NCI-H526 treated with DMSO at 0.1 percent for 48 hours (cell line): Measurements from ENCODE around the gene GPR119.
A peak's percentile ranks its signal among the peaks of the same experiment; 100 is the strongest.
"Not testable (repeated sequence)": the region's sequence is repeated elsewhere in the genome, so short reads cannot be mapped to it uniquely, and the experiment has no call there.

Experiments
- DNase-seq: peaks from one replicate; lab custom pipeline; 2025; lab: John Stamatoyannopoulos, UW

Gene GPR119

DNA sequence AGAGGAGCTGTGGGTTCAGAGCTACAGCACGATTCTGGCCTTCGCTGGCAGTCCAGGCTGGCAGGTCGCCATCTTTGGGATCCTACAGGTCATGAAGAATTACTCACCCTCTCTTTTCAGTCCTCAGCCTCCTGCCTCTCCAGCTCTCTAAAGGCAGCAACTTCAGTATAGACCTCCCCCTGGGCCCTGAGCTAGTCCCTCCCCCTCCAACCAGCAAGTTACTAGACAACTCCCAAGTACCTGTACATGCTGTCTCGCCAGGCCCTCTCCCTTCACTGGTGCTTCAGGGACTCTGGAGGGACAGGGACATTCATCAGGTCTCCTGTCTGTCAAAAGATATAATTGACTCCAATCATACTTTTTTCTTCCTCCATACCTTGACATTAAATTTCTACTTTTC is at the start of gene GPR119:
TSS of gene GPR119 (minus strand) at position 155 of the 400 bp plus-strand sequence. CDS start 227 bp downstream, outside the sequence.
- DNase-seq: no peak

DNA sequence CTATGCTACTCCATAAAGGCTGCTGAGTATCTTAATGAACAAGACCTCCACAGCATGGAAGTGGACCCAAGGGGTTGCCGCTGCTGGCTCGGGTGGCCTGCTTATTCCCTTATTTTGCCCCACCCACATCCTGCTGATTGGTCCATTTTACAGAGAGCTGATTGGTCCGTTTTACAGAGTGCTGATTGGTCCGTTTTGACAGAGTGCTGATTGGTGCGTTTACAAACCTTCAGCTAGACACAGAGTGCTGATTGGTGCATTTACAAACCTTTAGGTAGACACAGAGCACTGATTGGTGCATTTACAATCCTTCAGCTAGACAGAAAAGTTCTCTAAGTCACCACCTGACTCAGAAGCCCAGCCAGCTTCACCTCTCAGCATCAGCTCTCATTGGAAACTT is 43.8 kb upstream of the GPR119 start:
- not testable (repeated sequence) for DNase-seq

DNA sequence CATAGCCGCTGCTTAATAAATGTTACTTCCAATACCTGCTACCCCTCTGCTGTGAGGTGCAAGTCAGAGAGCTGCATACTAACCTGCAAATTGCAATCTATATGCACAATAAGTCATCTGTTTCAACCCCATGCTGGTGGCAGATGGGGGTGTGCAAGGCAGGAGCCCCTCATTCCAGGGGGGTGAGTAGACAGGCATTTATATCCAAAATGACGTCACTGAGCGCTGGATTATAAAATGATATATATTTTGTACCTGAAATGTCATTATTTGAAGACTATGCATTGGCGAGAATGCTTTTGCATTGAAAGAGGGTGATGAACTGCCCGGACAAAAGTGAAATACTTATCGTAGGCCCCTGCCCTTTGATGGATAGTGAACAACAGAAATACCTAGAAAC is 41.1 kb upstream of the GPR119 start:
- no peak for DNase-seq

DNA sequence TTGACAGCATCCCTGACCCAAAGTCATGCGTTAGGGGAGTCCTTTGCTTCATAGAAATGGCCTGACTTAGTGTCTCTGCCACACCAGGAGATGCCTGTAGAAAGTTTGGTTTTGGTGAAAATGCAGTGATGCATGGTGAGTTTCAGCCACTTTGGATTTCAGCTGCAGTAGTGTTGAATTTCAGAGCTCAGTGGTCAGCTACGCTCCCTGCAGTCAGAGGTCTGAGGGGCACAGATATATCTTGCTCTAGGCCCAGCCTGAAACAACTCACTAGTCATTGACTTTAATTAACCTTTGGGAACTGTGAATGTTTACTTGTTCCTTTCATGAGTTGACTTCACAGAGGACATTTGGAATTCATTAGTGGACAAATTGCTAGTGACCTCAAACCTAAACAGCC is 33.8 kb upstream of the GPR119 start:
- DNase-seq: no peak

DNA sequence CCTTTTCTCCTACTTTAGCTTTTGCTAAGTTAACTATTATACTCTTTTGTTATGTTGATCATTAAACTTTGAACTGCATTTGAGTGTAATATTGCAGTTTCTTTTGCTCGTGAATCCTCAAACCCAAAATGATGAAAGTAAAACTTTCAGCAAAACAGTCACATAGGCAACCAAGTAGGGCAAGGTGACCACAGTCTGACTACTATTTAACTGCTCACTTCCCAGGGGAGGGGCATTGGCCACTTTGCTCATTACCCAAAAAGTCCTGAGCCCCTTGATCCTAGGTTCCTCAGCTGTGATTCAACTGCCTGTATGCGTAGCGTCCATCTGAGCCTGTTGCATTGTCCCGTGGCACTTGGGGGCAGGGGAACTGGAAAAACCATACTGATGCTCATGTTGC is 33.3 kb upstream of the GPR119 start:
- no peak for DNase-seq

DNA sequence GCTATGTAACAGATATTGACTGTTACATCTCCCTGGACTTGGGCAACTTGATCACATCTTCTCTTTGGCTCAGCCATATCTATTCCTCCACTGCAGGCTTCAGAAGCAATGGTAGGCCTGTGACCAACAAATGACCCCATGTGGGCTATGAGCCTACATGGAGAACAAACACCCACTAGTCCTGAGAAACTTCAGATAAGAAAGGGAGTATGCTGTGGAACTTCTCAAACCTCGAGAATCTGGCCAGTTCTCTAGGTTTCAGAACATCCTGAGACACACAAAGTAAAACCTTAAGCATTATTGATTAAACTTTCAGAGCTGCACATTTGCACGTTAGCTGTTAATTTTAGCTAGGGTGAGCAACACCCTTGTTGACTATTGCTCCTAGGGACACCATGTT is 32.6 kb upstream of the GPR119 start:
- no peak for DNase-seq

DNA sequence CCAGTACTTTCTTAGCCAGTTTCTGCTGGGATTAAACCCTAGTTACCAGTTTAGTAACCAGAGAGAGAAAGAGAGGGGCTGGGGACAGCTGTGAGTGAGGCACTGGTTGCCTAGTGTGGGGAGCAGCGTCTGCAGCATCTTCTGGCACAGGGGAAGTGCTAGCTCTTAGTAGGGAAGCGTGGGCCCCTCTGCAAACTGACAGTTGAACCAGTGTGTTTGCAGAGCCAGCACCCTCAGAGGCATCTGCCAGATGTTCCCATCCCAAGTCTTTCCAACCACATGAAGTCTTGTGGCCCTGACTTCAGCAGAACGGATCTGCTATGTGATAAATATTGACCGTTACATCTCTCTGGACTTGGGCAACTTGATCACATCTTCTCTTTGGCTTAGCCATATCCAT is 31.3 kb upstream of the GPR119 start:
- no peak for DNase-seq

DNA sequence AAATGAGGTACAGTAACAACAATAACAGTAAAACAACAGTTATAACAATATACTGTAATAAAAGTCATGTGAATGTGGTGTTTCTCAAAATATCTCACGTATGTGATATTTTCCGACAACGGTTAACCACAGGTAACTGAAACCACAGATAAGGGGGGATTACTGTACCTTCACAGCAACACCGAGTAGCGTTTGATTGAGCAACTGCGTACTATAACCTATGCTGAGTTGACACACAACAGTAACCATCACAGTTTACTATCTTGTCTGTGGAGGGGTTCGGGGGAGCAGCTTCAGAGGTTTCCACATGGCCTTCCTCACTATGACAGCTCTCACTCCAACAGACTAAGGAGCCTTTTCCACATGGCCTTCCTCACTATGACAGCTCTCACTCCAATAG is 29.7 kb upstream of the GPR119 start:
- no peak for DNase-seq

DNA sequence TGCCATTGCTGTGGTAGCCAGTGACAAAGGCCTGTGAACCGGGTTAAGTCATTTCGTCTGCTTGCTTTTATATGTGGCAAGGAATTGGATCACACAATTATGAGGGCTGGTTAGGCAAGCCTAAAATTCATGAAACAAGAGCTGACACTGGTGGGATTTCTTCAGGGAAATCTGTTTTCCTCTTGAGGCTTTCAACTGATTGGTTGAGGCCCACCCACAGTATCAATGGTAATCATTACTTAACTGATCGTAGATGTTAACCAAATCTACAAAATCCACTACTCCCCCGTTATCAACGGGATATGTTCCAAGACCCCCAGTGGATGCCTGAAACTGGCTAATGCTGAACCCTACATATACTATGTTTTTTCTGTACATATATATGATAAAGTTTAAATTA is 29.3 kb upstream of the GPR119 start:
- DNase-seq: no peak

DNA sequence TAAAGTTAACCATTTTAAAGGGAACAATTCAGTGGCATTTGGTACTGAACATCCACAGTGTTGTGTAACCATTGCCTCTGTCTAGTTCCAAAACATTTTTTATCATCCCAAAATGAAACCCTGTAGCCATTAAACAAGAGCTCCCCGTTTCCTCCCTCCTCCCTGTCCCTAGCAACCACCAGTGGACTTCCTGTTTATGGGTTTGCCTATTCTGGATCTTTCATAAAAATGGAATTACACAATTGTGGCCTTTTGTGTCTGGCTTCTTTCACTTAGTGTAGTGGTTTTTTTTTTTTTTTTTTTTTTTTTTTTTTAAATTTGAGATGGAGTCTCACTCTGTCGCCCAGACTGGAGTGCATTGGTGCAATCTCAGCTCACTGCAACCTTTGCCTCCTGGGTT is 27.9 kb upstream of the GPR119 start:
- DNase-seq: no peak

DNA sequence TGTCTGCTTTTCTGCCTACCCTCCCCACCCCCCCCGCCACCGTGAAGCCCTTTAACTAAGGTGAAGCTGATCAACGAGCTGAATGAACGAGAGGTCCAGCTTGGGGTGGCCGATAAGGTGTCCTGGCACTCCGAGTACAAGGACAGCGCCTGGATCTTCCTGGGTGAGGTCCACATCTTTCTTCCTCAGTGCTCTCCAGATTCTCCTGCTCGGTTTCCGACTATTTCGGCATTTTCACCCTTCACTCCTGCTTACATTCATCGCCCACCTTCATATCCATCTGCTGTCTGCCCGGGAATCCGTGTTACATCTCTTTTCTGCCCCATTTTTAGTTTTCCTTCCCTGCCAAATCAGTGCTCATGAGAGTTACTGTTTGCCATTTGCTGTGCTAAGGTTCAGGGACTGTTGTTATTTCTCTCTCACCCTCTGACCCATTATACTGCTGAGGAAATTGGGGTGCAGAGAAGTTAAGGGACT is 16.8 kb upstream of the GPR119 start:
- no peak for DNase-seq

DNA sequence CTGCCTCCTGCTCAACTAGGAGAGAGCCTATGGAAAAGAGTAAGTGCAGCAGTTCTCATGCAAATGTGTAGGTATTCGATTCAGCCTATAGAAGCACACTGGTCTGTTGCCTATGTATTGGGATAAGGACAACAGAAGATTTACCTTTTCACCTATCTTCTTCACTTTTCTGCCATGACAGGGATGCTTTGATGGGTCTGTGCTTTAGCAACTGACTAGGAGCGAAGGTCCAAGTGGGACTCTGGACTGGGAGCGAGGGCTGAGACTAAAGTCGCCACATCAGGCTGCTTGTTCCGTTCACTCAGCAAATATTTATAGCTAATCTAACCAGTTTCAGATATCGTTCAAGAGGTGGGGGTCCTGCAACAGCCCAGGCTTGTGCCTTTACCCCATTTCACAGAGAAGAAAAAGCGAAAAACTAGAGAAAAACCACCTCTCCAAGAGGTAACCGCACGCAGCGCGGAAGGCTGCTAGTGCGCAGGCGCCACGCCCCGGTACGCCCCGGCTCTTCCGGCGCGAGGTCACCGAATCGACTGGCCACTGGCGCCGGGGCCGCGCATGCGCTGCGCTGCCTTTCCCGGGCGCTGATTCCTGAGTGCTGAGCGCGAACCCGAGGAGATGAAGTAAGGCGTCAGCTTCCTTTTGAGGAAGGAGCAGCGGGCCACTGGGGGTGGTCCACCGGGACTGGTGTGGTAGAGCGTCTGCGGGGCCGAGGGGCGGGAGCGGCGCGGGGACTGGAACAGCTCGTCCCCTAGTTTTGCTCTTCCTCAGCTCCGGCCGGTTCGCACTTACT is 16.1 kb upstream of the GPR119 start, which contains the start of gene RBMX2:
TSS of gene RBMX2 (plus strand) at position 573 of the 793 bp plus-strand sequence. CDS start at position 619, 46 bp downstream.
- peak; percentile 58 for DNase-seq

DNA sequence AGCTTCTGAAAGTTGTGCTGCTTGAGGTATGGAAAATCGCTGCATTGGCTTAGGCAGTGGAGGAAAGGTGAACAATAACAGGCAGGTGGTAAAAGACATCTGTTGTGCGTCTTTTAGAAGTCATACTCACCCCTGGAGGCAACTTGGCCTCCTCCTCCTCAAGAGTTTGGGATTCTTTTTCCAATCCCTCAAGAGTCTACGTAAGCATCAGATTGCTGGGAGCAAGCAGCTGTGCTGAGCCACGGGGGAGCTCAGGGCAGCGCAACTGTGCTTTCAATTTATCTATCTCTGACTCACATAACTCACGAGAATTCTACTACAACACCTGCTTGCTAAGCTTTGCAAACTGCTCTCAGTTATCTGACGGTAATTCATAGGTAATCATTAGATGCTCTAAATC is 9.9 kb upstream of the GPR119 start:
- no peak for DNase-seq

DNA sequence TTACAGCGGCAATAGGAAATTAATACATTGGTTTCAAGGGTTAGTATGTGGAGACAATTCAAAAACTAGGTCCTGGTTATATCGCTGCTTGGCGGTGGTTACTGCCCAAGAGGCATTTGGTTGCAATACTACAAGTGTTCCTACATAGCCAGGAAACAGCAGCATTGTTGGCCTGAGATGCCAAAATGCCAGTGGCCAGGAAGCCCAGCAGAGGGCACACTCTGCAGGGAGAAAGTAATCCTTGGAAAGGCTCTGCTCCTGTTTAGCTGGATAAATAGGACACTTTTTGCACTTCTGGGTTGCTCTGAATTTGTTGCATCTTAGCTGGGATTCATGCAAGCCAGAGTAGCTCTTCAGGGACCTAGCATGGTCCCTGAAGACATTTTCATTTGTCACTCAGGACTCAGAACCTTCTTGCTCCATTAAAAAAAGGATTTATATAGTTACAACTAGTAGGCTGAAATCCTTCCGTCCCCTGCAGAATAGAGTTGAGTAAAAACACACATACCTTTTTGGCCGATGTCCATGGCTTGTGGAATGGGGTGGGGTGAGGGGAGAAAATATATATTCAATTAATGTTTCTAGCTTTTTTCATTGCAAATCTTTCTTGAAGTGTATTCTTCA is 8.1 kb upstream of the GPR119 start:
- peak; percentile 13 for DNase-seq

DNA sequence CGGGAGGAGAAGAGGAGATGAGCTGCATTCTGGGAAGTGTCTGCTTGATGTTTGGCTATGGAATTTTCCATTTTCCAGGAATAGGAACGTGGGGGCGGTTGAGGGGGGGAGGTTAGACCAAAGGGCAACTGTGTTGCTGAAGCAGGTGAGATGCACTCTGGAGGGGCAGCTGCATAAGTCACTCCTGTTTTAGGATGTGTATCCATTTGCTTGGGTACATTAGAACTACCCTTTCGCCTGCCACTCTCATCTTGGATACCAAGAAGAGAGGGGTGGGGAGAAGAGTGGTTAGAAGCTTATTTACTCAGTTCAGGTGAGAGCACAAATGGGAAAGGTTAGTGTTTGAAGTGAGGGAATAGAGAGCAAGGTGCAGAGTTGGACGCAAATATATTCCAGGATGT is 934 bp upstream of the GPR119 start:
- DNase-seq: no peak

DNA sequence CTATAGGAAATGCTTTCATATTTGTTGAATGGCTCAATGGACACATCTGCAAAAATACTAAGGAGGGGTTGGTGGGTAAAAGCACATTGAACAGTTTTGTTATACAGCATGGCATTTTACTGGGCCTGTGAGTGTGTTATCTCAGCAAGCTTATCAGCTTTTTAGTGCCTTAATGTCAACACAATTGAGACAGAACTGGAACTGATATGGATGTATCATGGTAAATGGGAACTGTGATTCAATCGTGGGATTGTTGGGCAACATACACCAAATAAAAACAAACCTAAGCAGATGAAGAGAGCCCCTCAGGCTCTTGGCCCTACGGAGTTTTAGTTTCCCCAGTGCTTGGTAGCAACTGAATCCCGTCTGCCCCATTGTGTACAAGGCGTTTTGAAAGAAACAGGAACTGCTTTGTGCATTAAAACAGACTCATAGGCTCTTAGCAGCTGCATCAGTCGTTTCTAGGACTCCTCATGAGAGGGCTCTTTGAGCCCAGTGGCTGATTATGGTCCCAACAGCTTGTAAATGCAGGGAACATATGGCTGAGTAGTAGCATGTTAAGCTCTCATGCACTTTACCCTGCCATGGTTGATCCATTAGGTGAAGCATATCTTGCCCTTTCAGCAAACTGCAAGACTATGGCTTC is 7.3 kb downstream of the GPR119 start:
- no peak for DNase-seq

DNA sequence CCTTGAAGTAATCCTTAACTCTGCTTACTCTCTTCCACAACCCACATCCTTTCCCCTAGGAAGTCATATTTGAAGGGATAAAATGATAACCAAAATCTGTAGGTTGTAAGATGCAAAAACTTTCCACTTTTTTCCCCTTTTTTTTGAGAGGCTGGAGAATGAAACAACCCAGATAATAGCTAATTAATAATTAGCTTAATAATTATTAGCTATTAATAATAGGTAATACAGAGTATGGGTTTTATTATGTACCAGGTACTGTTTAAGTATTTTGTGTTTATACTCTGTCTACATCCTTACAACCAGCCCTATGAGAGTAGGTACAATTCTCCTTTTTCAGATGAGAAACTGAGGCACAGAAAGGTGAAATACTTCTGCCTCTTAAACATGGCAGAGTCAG is 9.4 kb downstream of the GPR119 start:
- no peak for DNase-seq

DNA sequence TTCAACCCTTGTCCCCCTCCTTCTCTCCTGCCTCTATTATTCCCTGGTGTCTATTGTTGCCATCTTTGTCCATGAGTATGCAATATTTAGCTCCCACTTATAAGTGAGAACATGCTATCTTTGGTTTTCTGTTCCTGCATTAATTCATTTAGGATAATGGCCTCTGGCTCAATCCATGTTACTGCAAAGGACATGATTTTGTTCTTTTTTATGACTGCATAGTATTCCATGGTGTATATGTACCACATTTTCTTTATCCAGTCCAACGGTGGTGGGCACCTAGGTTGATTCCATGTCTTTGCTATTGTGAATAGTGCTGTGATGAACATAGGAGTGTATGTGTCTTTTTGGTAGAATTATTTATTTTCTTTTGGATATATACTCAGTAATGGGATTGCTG is 33.4 kb downstream of the GPR119 start:
- not testable (repeated sequence) for DNase-seq

DNA sequence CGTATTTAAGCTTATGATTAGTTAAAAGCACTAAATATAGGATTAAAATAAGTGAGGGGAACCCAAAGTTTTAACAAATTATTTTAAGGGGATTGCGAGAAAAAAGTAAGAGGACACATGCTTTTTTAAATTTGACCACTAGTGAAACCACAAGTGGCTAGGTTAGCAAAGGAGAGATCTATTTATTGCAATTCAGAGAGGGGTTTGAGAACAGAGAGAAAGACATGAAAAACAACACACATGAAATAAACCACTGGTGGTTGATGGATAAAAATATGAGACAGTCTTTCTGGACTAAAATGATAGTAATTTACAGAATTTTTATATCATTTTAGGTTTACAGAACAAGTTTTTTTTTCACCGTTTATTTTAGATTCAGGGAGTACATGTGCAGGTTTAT is 33.9 kb downstream of the GPR119 start:
- no peak for DNase-seq

DNA sequence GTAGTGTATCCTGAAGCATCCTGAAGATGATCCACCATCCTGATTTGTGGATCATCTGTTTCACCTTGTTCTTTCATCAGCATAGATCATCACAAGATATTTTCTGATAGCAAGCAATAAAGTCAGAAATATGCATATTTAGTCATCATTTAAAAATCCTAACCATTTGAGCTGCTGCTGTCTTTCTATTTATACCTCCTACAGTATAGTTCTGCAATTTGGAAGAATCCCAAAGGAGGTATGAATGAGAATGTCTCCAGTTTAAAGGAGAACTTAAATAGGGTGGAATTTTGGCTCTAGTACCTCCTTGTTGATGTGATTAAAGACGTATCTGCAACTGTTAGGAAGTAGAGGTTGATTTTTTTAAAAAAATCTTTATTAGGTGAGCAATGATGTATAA is 38.2 kb downstream of the GPR119 start:
- DNase-seq: no peak

DNA sequence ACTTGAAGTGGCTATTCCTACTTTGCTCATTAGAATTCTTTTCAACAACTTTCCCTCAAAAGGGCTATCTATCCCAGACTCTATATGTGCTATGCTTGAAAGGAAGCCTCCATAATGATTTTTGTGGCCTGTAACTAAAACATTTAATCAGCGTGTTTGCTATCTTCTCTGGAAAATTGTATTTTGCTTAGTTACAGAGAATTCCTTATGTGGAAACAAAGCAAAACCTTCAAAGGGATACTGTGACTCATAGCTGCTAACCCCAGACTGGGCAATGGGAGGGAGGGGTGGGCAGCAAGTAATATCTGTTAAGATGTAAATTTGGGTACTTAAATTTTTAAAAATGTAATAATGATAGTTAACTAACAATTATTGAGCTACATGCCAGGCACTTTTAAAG is 42.1 kb downstream of the GPR119 start:
- no peak for DNase-seq

DNA sequence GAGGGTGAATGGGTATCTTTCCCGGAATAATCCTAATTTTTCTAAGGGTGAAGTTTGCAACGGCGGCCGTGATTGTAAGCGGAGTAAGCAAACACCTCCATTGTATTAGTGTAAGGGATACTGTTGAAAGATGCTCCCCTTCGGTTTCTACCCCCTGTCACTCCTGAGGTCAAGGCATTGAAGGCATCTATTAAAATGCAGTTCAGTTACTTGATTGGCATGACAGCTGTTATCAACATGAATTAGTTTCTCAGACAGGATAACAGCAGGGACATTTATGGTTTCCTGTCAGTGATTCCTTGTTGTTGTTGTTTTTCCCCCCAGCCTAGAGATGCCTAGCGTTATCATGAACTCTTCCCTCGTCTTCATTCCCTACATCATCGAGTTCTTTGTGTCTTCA is 45.2 kb downstream of the GPR119 start:
- DNase-seq: no peak
